AG09319 (cell line): ENCODE measurements around the gene ZNF787.
A peak's percentile ranks its signal among the peaks of the same experiment; 100 is the strongest.

Source experiments
- DNase-seq: peaks from one replicate; pipeline ENCODE4 v3.0.0-alpha.2; 2010; ENCODE audit warnings: low read depth; ENCODE audit errors: extremely low read depth
- CTCF ChIP-seq: IDR thresholded peaks from 2 replicates; pipeline ENCODE4 v1.5.1; 2011; ENCODE audit warnings: low read depth, mild to moderate bottlenecking, inconsistent platforms, low read length, moderate library complexity

The ZNF787 gene

DNA sequence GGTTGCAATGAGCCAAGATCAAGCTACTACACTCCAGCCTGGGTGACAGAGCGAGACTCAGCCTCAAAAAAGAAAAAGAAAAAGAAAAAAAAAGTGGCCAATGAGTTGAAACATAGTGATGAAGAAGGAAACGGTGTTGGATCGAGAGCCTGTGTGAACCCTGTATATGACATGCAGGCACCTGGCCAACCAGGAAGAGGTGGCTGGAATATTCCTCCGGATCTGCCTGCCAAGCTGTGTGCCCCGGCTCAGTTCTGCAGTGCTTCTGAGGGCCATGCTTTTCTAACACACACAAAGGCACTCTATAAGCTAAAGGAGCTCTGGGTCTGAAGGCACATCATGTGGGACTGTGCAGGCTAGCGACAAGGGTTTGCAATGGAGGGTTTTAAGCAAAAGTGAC lies 16.3 kb upstream of the ZNF787 start:
- DNase-seq, result no peak
- TF ChIP-seq CTCF, result no peak

DNA sequence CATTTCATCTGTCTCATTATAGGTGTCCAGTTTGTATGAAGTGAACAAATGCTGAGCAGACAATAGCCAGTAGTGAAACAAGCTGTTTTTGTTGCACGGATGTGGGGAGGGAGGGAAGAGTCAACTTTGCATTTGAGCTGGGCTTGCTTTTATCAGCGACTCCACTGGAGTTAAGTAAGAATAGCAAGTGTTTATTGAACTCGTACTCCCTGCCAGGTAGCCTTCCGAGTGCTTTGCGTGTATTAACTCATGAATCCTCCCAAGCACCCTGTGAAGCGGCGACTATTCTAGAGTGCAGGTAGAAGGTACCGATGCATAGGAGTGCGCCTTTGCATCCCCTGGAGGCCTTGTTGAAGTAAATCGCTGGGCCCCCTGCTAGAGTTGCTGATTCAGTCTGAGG lies 15.3 kb upstream of the ZNF787 start:
- no peak for DNase-seq
- TF ChIP-seq CTCF, result no peak

DNA sequence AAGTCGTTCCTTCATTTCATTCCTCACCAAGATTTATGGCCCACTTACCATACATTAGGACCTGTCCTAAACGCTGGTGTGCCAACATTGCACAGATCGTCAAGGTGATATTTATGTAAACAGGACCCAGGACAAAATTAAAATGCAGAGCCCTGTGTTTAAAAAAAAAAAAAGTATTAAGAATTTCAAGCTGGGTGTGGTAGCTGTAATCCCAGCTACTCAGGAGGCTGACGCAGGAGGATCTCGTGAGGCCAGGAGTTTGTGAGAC lies 13.5 kb upstream of the ZNF787 start:
- TF ChIP-seq CTCF, result no peak
- no peak for DNase-seq

DNA sequence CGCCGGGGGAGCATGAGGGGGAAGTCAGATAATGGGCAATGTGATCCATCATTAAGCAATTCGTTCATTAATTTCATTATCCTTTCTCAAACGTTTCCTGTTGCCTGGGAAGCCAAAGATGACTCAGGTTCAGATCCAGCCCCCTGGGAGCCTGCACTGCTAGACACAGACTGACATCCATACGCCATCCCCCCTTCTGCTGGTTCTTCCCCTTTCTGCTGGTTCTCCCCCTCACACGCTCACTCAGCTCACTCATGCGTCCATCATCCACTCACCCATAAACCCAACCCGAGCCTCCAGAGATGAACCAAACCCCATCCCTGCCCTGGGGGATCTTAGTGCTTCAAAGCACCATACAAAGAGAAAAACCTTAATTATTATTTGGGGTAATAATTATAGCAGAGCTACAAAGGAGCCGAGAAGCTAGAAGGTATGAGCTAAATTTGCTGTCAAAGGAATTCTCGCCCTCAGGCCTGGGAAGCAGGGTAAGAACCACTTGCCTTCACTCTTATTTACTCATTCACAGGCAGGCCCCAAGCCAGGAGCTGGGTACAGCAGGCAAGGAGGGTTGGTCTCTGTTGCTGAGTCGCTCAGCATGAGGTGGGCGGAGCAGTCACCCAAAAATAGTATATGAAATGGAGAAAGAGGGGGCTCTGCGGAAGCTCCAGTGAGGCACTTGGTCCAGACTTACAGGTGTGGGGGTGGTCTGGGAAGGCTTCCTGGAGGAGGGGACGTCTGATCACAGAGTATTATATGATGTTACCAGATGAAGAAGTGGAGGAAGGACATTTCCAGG lies 13.0 kb upstream of the ZNF787 start:
- DNase-seq, result no peak

GRCh38 chr19:56132316-56132822 lies 11.3 kb upstream of the ZNF787 start:
- peak; percentile 36 for DNase-seq

More for the DNA sequence above, 13.0 kb upstream of the ZNF787 start:
- no peak for TF ChIP-seq CTCF

DNA sequence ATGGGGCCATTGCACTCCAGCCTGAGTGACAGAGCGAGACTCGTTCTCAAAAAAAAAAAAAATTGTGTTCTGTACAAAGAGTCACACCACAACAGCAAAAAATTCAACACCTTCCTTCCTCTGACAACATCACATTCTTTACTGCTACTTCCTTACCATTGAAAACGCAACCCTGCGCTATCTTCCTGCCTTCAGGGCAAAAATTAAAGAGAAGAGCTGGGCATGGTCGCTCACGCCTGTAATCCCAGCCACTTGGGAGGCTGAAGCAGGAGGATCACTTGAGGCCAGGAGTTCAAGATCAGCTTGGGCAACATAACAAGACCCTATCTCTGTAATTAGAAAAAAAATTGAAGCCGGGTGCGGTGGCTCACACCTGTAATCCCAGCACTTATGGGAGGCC lies 10.6 kb upstream of the ZNF787 start:
- no peak for TF ChIP-seq CTCF
- DNase-seq, result no peak

More at GRCh38 chr19:56132316-56132822, 11.3 kb upstream of the ZNF787 start:
- no peak for TF ChIP-seq CTCF

DNA sequence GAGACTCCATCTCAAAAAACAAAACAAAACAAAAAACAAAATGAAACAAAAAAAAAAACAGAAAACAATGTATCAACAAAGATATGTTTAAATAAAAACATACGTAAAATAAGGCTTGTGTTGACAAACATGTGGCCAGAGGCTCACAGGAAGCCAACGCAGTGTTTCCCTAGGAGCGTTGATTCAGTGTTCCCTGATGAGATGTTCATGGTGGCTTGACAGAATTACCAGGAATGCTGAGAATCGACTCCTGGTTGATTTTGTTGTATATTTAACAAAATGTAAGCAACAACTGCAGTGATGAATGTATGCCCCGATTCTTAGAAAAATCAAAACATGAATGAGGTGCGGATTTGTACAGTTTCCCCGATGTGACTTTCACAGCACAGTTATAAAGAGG lies 8.9 kb upstream of the ZNF787 start:
- no peak for DNase-seq
- TF ChIP-seq CTCF, result no peak
